ENCODE results near the gene HBB. TPM values are rescaled to one million over a fixed set of nuclear protein-coding genes. Genes with fewer than 3 reads are reported as not detected.

The HBB gene
- total and polyA plus RNA-seq, 2 of the 4 experiments (the other 2 are of a cell fraction) = 0.24 TPM; not detected in 1

GRCh38 chr11:5258543-5259262 lies 31.8 kb upstream of the HBB start:
- POLR2A ChIA-PET (ENCODE audit: unreplicated experiment) = no interaction called here

More at GRCh38 chr11:5258543-5259262, 31.8 kb upstream of the HBB start:
- dilution Hi-C loops (cut with HindIII; ENCODE audit: low sequenced_read_pairs, unreplicated experiment) = no loop called here
- H3K79me1 ChIP-seq (ENCODE audit: low read depth in 1 of 2, low read length in 2 of 2) = no peaks in the 10 kb centered on the region
- no peak overlapping the region for H2AK9ac ChIP-seq (replicated peaks; ENCODE audit: low read depth, low read length, poor library complexity)
- H2BK5ac ChIP-seq (ENCODE audit: low read depth, low read length, poor library complexity, severe bottlenecking) = no peak overlapping the region
- DNase-seq = no peak
- H3K4me1 ChIP-seq (ENCODE audit: control insufficient read depth, insufficient read depth, low read length) = no peaks in the 10 kb centered on the region
- peak overlapping the region; percentile 6; the same call in 1 of the 2 replicates for H4K91ac ChIP-seq (ENCODE audit: insufficient read depth, low read depth, low read length)
- no peak overlapping the region for H3K56ac ChIP-seq (ENCODE audit: extremely low read depth, insufficient read depth, low read length)
- no peaks in the 10 kb centered on the region for H3K36me3 ChIP-seq (ENCODE audit: control insufficient read depth, insufficient read depth, low read length)
- no peak overlapping the region for H3K18ac ChIP-seq (ENCODE audit: low read depth, low read length)
- H3K9ac ChIP-seq (ENCODE audit: low read depth, low read length) = no peak overlapping the region
- H3K27ac ChIP-seq (ENCODE audit: insufficient read depth, low read length) = no peak overlapping the region
- peak overlapping the region; percentile 68 for H2AFZ ChIP-seq (replicated peaks; ENCODE audit: low read length, poor library complexity)
- 0 out of 2 replicates have a peak, but pooled peaks cover 2% of the 10 kb centered on the region for H3K9me3 ChIP-seq (ENCODE audit: control insufficient read depth, insufficient read depth, low read length)
- no peak overlapping the region; the same call in 1 of the 2 replicates for H3K4ac ChIP-seq (ENCODE audit: low read depth, low read length)
- no peak for TF ChIP-seq RAD21 (IDR thresholded peaks at IDR 0.05; ENCODE audit: low read length)
- TF ChIP-seq SMC3 (IDR thresholded peaks at IDR 0.05; ENCODE audit: low read depth, low read length) = no peak
- H3K4me3 ChIP-seq (ENCODE audit: insufficient read depth, low read depth, low read length) = no peak overlapping the region
- H3K9me1 ChIP-seq (ENCODE audit: insufficient read depth, low read length) = no peaks in the 10 kb centered on the region
- no peak overlapping the region for H4K5ac ChIP-seq (ENCODE audit: low read depth, low read length)
- WGBS, 2 experiments (ENCODE audit: extremely low coverage in 2 of 2, insufficient read length in 1 of 2) = 60% methylated on average over 1 of the region's 7 CpGs; no CpG with 5 or more reads in 1 of the 2 experiments
- no TSS peak for BruUV-seq (replicated peaks)
- H2BK120ac ChIP-seq (ENCODE audit: low read depth, low read length) = no peak overlapping the region
- no peaks in the 10 kb centered on the region for H4K20me1 ChIP-seq (ENCODE audit: insufficient read depth, low read length)
- H3K23ac ChIP-seq (ENCODE audit: low read depth, low read length) = no peak overlapping the region
- intact Hi-C loops (cut with micrococcal nuclease) = no loop called here
- H2BK20ac ChIP-seq (ENCODE audit: low read depth, low read length) = no peak overlapping the region
- no peak overlapping the region for H3K4me2 ChIP-seq (ENCODE audit: low read depth, low read length)
- H4K8ac ChIP-seq (ENCODE audit: low read depth in 2 of 2, low read length in 2 of 2) = no peak overlapping the region
- no peak overlapping the region for H3K14ac ChIP-seq (replicated peaks; ENCODE audit: low read depth, low read length)
- no peaks in the 10 kb centered on the region for H3K27me3 ChIP-seq (ENCODE audit: control insufficient read depth, insufficient read depth, low read length)
- ATAC-seq (ENCODE audit: low read depth) = no peak
- in situ Hi-C loops (cut with MboI; ENCODE audit: low sequenced_read_pairs) = no loop called here
- CTCF ChIA-PET = interaction anchor here (0.6 kb wide), 1 partner anchor 538 kb away, joined by 5 read pairs; no protein-coding TSS in a partner anchor
- H2AK5ac ChIP-seq (ENCODE audit: low read depth, low read length) = no peak overlapping the region
- H2BK15ac ChIP-seq (ENCODE audit: low read depth, low read length) = no peak overlapping the region
